ENCODE results near the gene MIPEP. TPM values are rescaled to one million over a fixed set of nuclear protein-coding genes. Genes with fewer than 3 reads are reported as not detected.
"Not testable (repeated sequence)": the region's sequence is repeated elsewhere in the genome, so short reads cannot be mapped to it uniquely, and the experiment has no call there.

The MIPEP gene
- polyA plus RNA-seq, 1 donor from 2014 or later = 9.1 TPM

DNA sequence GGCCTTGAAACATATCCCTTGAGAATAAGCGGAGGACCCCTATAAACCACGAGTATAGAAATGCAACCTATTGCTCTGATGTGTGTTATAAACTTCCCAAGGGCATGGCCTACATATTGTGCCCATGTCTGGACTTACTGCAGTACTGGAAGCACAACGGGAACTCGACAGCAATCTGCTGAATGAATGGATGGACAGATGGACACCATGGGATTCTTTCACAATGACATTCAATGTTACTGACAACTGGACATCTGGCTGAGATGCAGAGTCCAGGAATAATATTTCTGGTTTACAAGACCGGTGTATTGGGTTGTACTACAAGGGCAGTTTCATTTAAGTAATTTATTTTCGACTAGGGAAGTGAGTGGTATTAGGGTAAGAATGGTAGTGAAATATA, 123.7 kb downstream of the MIPEP start:
- Histone ChIP-seq H3K79me2 (replicated peaks; ENCODE audit: insufficient read depth, low read length) (no peaks in the 10 kb centered on the region), H3K27me3 (ENCODE audit: insufficient read depth, low read depth, low read length) (no peaks in the 10 kb centered on the region), H3K4me2 (ENCODE audit: low read length) (no peak overlapping the region), H3K36me3 (ENCODE audit: insufficient read depth, low read length) (no peaks in the 10 kb centered on the region), H3K9me3 (ENCODE audit: low read length) (no peaks in the 10 kb centered on the region), H4K20me1 (ENCODE audit: insufficient read depth) (no peaks in the 10 kb centered on the region), H3K9ac (ENCODE audit: low read length) (no peak overlapping the region), H3K27ac (ENCODE audit: low read length) (no peak overlapping the region), H2AFZ (ENCODE audit: low read depth, low read length) (no peak overlapping the region), H3F3A (ENCODE audit: insufficient read depth, low read length, poor library complexity, severe bottlenecking) (no peaks in the 10 kb centered on the region), H3K9me2 (ENCODE audit: insufficient read depth, low read length) (no peaks in the 10 kb centered on the region), H3K4me3 (ENCODE audit: low read length) (no peak overlapping the region)
- TF ChIP-seq, protein P1, sequence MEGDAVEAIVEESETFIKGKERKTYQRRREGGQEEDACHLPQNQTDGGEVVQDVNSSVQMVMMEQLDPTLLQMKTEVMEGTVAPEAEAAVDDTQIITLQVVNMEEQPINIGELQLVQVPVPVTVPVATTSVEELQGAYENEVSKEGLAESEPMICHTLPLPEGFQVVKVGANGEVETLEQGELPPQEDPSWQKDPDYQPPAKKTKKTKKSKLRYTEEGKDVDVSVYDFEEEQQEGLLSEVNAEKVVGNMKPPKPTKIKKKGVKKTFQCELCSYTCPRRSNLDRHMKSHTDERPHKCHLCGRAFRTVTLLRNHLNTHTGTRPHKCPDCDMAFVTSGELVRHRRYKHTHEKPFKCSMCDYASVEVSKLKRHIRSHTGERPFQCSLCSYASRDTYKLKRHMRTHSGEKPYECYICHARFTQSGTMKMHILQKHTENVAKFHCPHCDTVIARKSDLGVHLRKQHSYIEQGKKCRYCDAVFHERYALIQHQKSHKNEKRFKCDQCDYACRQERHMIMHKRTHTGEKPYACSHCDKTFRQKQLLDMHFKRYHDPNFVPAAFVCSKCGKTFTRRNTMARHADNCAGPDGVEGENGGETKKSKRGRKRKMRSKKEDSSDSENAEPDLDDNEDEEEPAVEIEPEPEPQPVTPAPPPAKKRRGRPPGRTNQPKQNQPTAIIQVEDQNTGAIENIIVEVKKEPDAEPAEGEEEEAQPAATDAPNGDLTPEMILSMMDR (IDR thresholded peaks at IDR 0.05; ENCODE audit: poor library complexity, severe bottlenecking) = no peak
- no peak for TF ChIP-seq POLR2AphosphoS5 (IDR thresholded peaks at IDR 0.05)
- TF ChIP-seq MXI1 (conservative IDR thresholded peaks at IDR 0.05; ENCODE audit: poor library complexity, severe bottlenecking) = no peak
- TF ChIP-seq SMC3 (conservative IDR thresholded peaks at IDR 0.05; ENCODE audit: poor library complexity) = no peak
- TF ChIP-seq TAF1 (IDR thresholded peaks at IDR 0.05; ENCODE audit: low read depth) = no peak
- TF ChIP-seq, protein P2, sequence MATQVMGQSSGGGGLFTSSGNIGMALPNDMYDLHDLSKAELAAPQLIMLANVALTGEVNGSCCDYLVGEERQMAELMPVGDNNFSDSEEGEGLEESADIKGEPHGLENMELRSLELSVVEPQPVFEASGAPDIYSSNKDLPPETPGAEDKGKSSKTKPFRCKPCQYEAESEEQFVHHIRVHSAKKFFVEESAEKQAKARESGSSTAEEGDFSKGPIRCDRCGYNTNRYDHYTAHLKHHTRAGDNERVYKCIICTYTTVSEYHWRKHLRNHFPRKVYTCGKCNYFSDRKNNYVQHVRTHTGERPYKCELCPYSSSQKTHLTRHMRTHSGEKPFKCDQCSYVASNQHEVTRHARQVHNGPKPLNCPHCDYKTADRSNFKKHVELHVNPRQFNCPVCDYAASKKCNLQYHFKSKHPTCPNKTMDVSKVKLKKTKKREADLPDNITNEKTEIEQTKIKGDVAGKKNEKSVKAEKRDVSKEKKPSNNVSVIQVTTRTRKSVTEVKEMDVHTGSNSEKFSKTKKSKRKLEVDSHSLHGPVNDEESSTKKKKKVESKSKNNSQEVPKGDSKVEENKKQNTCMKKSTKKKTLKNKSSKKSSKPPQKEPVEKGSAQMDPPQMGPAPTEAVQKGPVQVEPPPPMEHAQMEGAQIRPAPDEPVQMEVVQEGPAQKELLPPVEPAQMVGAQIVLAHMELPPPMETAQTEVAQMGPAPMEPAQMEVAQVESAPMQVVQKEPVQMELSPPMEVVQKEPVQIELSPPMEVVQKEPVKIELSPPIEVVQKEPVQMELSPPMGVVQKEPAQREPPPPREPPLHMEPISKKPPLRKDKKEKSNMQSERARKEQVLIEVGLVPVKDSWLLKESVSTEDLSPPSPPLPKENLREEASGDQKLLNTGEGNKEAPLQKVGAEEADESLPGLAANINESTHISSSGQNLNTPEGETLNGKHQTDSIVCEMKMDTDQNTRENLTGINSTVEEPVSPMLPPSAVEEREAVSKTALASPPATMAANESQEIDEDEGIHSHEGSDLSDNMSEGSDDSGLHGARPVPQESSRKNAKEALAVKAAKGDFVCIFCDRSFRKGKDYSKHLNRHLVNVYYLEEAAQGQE (IDR thresholded peaks at IDR 0.05; ENCODE audit: borderline replicate concordance) = no peak
- TF ChIP-seq EZH2 (IDR thresholded peaks at IDR 0.05; ENCODE audit: borderline replicate concordance, insufficient read depth, low read length, poor library complexity, severe bottlenecking) = no peak
- TF ChIP-seq RAD21 (conservative IDR thresholded peaks at IDR 0.05) = no peak
- no peak for TF ChIP-seq EP300 (conservative IDR thresholded peaks at IDR 0.05; ENCODE audit: poor library complexity, severe bottlenecking)

DNA sequence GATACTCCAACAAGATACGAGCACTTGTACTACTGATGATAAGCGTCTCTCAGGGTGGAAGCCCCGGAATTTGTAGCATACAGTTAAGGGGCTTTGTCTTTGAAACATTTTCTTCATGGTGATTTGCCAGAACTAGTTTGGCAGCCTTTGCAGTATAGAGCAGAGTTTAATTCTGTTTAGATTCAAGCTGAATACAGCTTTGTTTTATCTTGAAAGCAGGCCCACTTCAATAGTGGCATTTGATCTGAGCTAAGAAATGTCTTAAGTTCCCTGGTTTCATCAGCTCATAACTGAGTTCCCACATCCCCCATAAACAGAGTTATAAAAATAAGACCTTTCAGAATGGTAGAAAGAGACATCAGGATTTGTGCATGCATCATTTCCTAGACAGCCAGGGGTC, 125.9 kb downstream of the MIPEP start:
- Histone ChIP-seq H3K4me3 (ENCODE audit: low read length) (no peak overlapping the region), H3K36me3 (ENCODE audit: insufficient read depth, low read length) (no peaks in the 10 kb centered on the region), H3K79me2 (replicated peaks; ENCODE audit: insufficient read depth, low read length) (no peaks in the 10 kb centered on the region), H3K9me3 (ENCODE audit: low read length) (no peaks in the 10 kb centered on the region), H3K27me3 (ENCODE audit: insufficient read depth, low read depth, low read length) (no peaks in the 10 kb centered on the region), H3K27ac (ENCODE audit: low read length) (no peak overlapping the region), H3K9me2 (ENCODE audit: insufficient read depth, low read length) (no peaks in the 10 kb centered on the region), H4K20me1 (ENCODE audit: insufficient read depth) (no peaks in the 10 kb centered on the region), H2AFZ (ENCODE audit: low read depth, low read length) (no peak overlapping the region), H3K4me2 (ENCODE audit: low read length) (no peak overlapping the region), H3F3A (ENCODE audit: insufficient read depth, low read length, poor library complexity, severe bottlenecking) (no peaks in the 10 kb centered on the region), H3K9ac (ENCODE audit: low read length) (no peak overlapping the region)
- TF ChIP-seq MXI1 (conservative IDR thresholded peaks at IDR 0.05; ENCODE audit: poor library complexity, severe bottlenecking) (no peak), RAD21 (conservative IDR thresholded peaks at IDR 0.05) (no peak)

DNA sequence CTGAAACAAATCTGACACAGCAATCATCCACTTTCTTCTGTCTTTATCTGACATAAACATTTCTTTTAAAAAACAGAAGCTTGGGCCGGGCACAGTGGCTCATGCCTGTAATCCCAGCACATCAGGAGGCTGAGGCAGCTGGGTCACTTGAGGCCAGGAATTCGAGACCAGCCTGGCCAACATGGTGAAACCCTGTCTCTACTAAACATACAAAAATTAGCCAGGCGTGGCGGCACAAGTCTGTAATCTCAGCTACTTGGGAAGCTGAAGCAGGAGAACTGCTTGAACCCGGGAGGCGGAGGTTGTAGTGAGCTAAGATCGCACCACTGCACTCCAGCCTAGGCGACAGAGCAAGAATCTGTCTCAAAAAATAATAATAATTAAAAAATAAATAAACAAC, 127.4 kb downstream of the MIPEP start:
- not testable (repeated sequence) for H3K36me3 ChIP-seq (ENCODE audit: insufficient read depth, low read length); H3K27me3 ChIP-seq (ENCODE audit: insufficient read depth, low read depth, low read length); H2AFZ ChIP-seq (ENCODE audit: low read depth, low read length); H3K4me2 ChIP-seq (ENCODE audit: low read length); H3F3A ChIP-seq (ENCODE audit: insufficient read depth, low read length, poor library complexity, severe bottlenecking); H3K9ac ChIP-seq (ENCODE audit: low read length); H3K4me3 ChIP-seq (ENCODE audit: low read length); H4K20me1 ChIP-seq (ENCODE audit: insufficient read depth); H3K9me3 ChIP-seq (ENCODE audit: low read length); H3K27ac ChIP-seq (ENCODE audit: low read length); H3K9me2 ChIP-seq (ENCODE audit: insufficient read depth, low read length); H3K79me2 ChIP-seq (replicated peaks; ENCODE audit: insufficient read depth, low read length)

Data from neural cell (in vitro differentiated cells).